ENCODE results near the gene THRAP3. TPM values are rescaled to one million over a fixed set of nuclear protein-coding genes. Genes with fewer than 3 reads are reported as not detected.

THRAP3 gene
- total and polyA plus RNA-seq, 2 of the 8 experiments (the other 6 are each of a cell fraction or from before 2014, with no cell fraction given) = 40.2 to 183 TPM

- TF ChIP-seq FOSL1 (IDR thresholded peaks at IDR 0.05; ENCODE audit: insufficient read depth, low read depth, low read length) = no peak
Observed at GRCh38 chr1:36343651-36344394, 119.6 kb downstream of the THRAP3 start (continued).

All from H1 (cell line).